Thoracic aorta (tissue), 2 donors: ENCODE results near the gene SRSF5. TPM values are rescaled to one million over a fixed set of nuclear protein-coding genes. Genes with fewer than 3 reads are reported as not detected.
"Not testable (repeated sequence)": the region's sequence is repeated elsewhere in the genome, so short reads cannot be mapped to it uniquely, and the experiment has no call there.

Experiments used
- ATAC-seq: fragments of 150-250 bp; one replicate; pipeline ENCODE4 v1.8.0; 2017; ENCODE audit warnings: low read depth; ENCODE audit not compliant: insufficient number of reproducible peaks, low FRiP score
- DNase-seq: peaks from one replicate; pipeline ENCODE4 v3.0.0-alpha.2; 2020; ENCODE audit warnings: low spot score
- H3K27ac ChIP-seq, 2 donors: fragments of 200-600 bp; sonication (generic); 1 replicate in 1 of 2; 2 replicates in 1 of 2; pipeline ENCODE4 v1.5.1; 2016; ENCODE audit warnings: mild to moderate bottlenecking in 2 of 2, moderate library complexity in 2 of 2
- H3K27me3 ChIP-seq: fragments of 200-600 bp; sonication (generic); replicated peaks from 2 replicates; pipeline ENCODE4 v1.6.0; 2016; ENCODE audit warnings: mild to moderate bottlenecking; ENCODE audit not compliant: insufficient read depth
- H3K36me3 ChIP-seq: fragments of 200-600 bp; sonication (generic); one replicate; pipeline ENCODE4 v1.5.1; 2016
- H3K4me1 ChIP-seq, 2 donors: fragments of 200-600 bp; sonication (generic); 1 replicate in 1 of 2; 2 replicates in 1 of 2; pipeline versions ENCODE4 v1.5.1 to v1.6.0; 2016; ENCODE audit warnings: low read depth in 2 of 2, mild to moderate bottlenecking in 1 of 2; ENCODE audit not compliant: control insufficient read depth in 1 of 2
- H3K4me3 ChIP-seq: fragments of 200-600 bp; sonication (generic); 2 replicates; pipeline ENCODE4 v1.5.1; 2016; ENCODE audit warnings: mild to moderate bottlenecking
- H3K9me3 ChIP-seq: fragments of 200-600 bp; sonication (generic); 2 replicates; pipeline ENCODE4 v1.5.1; 2016
- total RNA-seq, 2 donors: library from RNA; depleted of rRNA; stranded (reverse); fragments of >200 nt; gene quantifications; one replicate each; pipeline versions ENCODE4 v1.1.0 to v1.2.3, GENCODE V29; 2016
- TF ChIP-seq, protein P1 (sequence below): fragments of 200-600 bp; sonication (generic); IDR thresholded peaks from one replicate; pipeline ENCODE4 v1.5.1; 2019; ENCODE audit warnings: antibody characterized with exemption

The SRSF5 gene
- total RNA-seq, 2 donors from 2014 or later: 264 to 365 TPM

GRCh38 chr14:69727860-69728259, 39.1 kb upstream of the SRSF5 start:
- TF ChIP-seq, protein P1, sequence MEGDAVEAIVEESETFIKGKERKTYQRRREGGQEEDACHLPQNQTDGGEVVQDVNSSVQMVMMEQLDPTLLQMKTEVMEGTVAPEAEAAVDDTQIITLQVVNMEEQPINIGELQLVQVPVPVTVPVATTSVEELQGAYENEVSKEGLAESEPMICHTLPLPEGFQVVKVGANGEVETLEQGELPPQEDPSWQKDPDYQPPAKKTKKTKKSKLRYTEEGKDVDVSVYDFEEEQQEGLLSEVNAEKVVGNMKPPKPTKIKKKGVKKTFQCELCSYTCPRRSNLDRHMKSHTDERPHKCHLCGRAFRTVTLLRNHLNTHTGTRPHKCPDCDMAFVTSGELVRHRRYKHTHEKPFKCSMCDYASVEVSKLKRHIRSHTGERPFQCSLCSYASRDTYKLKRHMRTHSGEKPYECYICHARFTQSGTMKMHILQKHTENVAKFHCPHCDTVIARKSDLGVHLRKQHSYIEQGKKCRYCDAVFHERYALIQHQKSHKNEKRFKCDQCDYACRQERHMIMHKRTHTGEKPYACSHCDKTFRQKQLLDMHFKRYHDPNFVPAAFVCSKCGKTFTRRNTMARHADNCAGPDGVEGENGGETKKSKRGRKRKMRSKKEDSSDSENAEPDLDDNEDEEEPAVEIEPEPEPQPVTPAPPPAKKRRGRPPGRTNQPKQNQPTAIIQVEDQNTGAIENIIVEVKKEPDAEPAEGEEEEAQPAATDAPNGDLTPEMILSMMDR: no peak
- no peak overlapping the region for H3K4me3 ChIP-seq
- H3K9me3 ChIP-seq: no peaks in the 10 kb centered on the region
- no peak for ATAC-seq
- H3K27me3 ChIP-seq: no peaks in the 10 kb centered on the region
- H3K27ac ChIP-seq: no peak overlapping the region
- H3K4me1 ChIP-seq: peaks cover 4 to 10% of the 10 kb centered on the region in 2 donors
- no peaks in the 10 kb centered on the region for H3K36me3 ChIP-seq
- DNase-seq: no peak

GRCh38 chr14:69731919-69732598, 34.9 kb upstream of the SRSF5 start:
- ATAC-seq, H3K27me3 ChIP-seq, DNase-seq, H3K4me3 ChIP-seq, H3K9me3 ChIP-seq, H3K27ac ChIP-seq, H3K4me1 ChIP-seq, H3K36me3 ChIP-seq: not testable (repeated sequence)

- not testable (repeated sequence) for H3K27ac ChIP-seq, ATAC-seq, H3K4me1 ChIP-seq, H3K9me3 ChIP-seq, H3K36me3 ChIP-seq, H3K4me3 ChIP-seq, H3K27me3 ChIP-seq, DNase-seq
Observed at GRCh38 chr14:69736405-69736804, 30.5 kb upstream of the SRSF5 start.

- TF ChIP-seq, protein P1: no peak
- Histone ChIP-seq H3K36me3 (no peaks in the 10 kb centered on the region), H3K4me3 (no peak overlapping the region), H3K4me1 (no peaks in the 10 kb centered on the region), H3K9me3 (no peaks in the 10 kb centered on the region), H3K27me3 (no peaks in the 10 kb centered on the region), H3K27ac (no peak overlapping the region)
- no peak for DNase-seq
- no peak for ATAC-seq
Observed at GRCh38 chr14:69741055-69741454, 25.9 kb upstream of the SRSF5 start.

GRCh38 chr14:69749956-69750355, 17.0 kb upstream of the SRSF5 start:
- no peak for DNase-seq
- Histone ChIP-seq H3K4me1 (no peaks in the 10 kb centered on the region), H3K27ac (no peak overlapping the region), H3K9me3 (no peaks in the 10 kb centered on the region), H3K27me3 (no peaks in the 10 kb centered on the region), H3K4me3 (no peak overlapping the region), H3K36me3 (no peaks in the 10 kb centered on the region)
- ATAC-seq: no peak
- TF ChIP-seq, protein P1: no peak

- H3K4me3 ChIP-seq: no peak overlapping the region
- no peaks in the 10 kb centered on the region for H3K9me3 ChIP-seq
- no peaks in the 10 kb centered on the region for H3K4me1 ChIP-seq
- DNase-seq: no peak
- no peaks in the 10 kb centered on the region for H3K36me3 ChIP-seq
- ATAC-seq: no peak
- H3K27me3 ChIP-seq: no peaks in the 10 kb centered on the region
- H3K27ac ChIP-seq: no peak overlapping the region
- TF ChIP-seq, protein P1: no peak
Observed at GRCh38 chr14:69750495-69750894, 16.4 kb upstream of the SRSF5 start.
